Muscle layer of duodenum (tissue), 2 donors: ENCODE data around the gene FCGR2B.
"Not testable (repeated sequence)": the region's sequence is repeated elsewhere in the genome, so short reads cannot be mapped to it uniquely, and the experiment has no call there.

ENCODE experiments used
- H3K27ac ChIP-seq: one replicate; pipeline ENCODE4 v1.7.0; 2013; ENCODE audit warnings: mild to moderate bottlenecking, low read length
- H3K27me3 ChIP-seq: one replicate; pipeline ENCODE4 v1.7.0; 2013; ENCODE audit warnings: low read depth, mild to moderate bottlenecking, control low read depth, low read length
- H3K36me3 ChIP-seq, 2 donors: one replicate each; pipeline ENCODE4 v1.7.0; 2013; ENCODE audit warnings: low read length in 2 of 2, control low read depth in 1 of 2, mild to moderate bottlenecking in 1 of 2; ENCODE audit not compliant: insufficient read depth in 2 of 2, control insufficient read depth in 1 of 2
- H3K4me1 ChIP-seq, 2 donors: one replicate each; pipeline ENCODE4 v1.7.0; 2013; ENCODE audit warnings: low read length in 2 of 2, mild to moderate bottlenecking in 2 of 2, control low read depth in 1 of 2, moderate library complexity in 1 of 2; ENCODE audit not compliant: insufficient read depth in 2 of 2, control insufficient read depth in 1 of 2
- H3K4me3 ChIP-seq, 2 donors: one replicate each; pipeline ENCODE4 v1.7.0; 2013; ENCODE audit warnings: low read length in 2 of 2, low read depth in 1 of 2, mild to moderate bottlenecking in 1 of 2
- H3K9me3 ChIP-seq, 2 donors: one replicate each; pipeline ENCODE4 v1.7.0; 2013; ENCODE audit warnings: low read length in 2 of 2, control low read depth in 1 of 2, mild to moderate bottlenecking in 1 of 2; ENCODE audit not compliant: control insufficient read depth in 1 of 2
- donor health status: healthy.

The FCGR2B gene

DNA sequence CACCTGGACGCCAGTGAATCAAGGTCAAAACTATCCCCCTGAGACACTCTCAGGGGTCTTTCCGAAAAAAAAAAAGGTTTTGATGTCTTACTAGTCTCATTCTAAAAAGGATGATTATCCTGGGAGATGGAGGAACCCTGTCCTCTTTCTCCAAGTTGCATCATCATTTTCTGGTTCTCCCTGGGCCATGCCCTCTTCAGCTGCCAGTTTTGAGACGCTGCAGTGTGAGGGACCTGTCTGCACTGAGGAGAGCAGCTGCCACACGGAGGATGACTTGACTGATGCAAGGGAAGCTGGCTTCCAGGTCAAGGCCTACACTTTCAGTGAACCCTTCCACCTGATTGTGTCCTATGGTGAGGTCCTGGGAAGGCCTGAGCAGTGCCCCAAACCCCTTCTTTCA, 47.6 kb downstream of the FCGR2B start:
- H3K27me3 ChIP-seq, result no peaks in the 10 kb centered on the region
- H3K4me3 ChIP-seq, result no peak overlapping the region
- H3K9me3 ChIP-seq, result no peaks in the 10 kb centered on the region
- no peaks in the 10 kb centered on the region for H3K36me3 ChIP-seq
- no peak overlapping the region for H3K27ac ChIP-seq
- H3K4me1 ChIP-seq, result no peaks in the 10 kb centered on the region

DNA sequence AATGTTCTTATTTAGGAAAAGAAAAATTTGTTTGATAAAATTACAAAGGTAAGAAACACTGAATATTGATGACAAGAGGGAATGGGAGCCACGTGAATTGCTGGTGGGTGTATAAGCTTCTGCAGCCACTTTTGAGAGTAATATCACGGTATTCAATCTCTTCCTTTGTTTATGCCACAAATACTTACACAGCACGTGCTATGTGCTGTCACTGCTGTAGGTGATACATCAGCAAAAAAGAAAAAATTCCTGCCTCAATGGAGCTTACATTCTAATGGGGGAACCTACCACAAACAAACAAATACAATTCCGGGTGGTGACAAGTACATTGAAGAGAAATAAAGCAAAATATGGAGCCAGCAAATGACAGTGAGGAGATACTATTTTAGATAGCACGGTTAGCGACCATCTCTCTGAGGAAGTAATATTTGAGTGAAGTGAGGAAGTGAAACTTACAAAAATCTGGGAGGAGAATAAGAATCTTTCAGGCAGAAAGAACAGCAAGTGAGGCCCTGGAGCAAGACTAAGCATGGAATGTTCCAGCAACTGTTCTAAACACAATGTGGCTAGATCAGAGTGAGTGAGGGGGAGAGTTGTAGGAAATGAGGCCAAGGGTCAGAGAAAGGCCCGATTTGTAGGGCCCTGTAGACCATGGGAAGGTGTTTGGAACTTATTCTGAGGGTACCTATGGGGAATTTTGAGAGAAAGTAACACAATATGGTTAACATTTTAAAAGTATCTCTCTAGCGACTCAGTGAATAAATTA, 55.8 kb downstream of the FCGR2B start:
- no peaks in the 10 kb centered on the region for H3K36me3 ChIP-seq
- H3K27me3 ChIP-seq, result no peaks in the 10 kb centered on the region
- H3K4me1 ChIP-seq, result no peaks in the 10 kb centered on the region
- H3K27ac ChIP-seq, result no peak overlapping the region
- H3K9me3 ChIP-seq, result no peaks in the 10 kb centered on the region
- H3K4me3 ChIP-seq, result no peak overlapping the region

DNA sequence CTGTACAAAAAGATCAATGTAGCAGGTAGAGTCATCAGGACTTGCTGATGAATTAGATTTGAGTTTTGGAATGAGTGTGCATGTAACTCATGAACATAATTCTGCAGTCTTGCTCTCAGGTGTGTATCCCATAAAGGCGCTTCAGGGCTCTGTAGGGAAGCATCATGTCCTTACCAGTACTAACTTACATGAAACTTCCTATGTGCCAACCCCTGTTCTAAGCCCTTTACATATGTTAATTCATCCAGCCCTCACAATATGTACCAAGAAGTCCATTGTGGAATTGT, 56.3 kb downstream of the FCGR2B start:
- no peak overlapping the region for H3K27ac ChIP-seq
- no peaks in the 10 kb centered on the region for H3K36me3 ChIP-seq
- H3K27me3 ChIP-seq, result no peaks in the 10 kb centered on the region
- H3K9me3 ChIP-seq, result no peaks in the 10 kb centered on the region
- H3K4me1 ChIP-seq, result no peaks in the 10 kb centered on the region
- H3K4me3 ChIP-seq, result no peak overlapping the region

DNA sequence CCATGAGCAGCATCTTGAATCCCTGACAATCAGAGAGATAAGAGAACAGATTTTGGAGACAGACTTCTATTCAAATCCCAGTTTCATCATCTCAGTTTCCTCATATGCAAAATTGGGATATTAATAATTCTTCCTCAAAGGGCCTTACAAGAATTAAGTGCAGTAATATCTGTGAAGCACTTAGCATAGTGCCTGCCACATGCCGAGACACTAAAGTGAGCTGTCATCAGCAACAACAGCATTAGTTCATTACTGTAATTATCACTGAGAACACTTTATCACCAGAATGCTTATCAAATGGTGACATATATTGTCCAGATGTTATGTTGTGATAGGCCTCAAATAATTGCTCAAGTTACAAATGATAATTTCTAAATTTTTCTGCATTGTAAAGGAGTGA, 57.5 kb downstream of the FCGR2B start:
- Histone ChIP-seq H3K4me1 (peaks cover 0 to 3% of the 10 kb centered on the region in 2 donors), H3K27ac (no peak overlapping the region), H3K27me3 (no peaks in the 10 kb centered on the region), H3K9me3 (no peaks in the 10 kb centered on the region), H3K36me3 (no peaks in the 10 kb centered on the region), H3K4me3 (no peak overlapping the region)

DNA sequence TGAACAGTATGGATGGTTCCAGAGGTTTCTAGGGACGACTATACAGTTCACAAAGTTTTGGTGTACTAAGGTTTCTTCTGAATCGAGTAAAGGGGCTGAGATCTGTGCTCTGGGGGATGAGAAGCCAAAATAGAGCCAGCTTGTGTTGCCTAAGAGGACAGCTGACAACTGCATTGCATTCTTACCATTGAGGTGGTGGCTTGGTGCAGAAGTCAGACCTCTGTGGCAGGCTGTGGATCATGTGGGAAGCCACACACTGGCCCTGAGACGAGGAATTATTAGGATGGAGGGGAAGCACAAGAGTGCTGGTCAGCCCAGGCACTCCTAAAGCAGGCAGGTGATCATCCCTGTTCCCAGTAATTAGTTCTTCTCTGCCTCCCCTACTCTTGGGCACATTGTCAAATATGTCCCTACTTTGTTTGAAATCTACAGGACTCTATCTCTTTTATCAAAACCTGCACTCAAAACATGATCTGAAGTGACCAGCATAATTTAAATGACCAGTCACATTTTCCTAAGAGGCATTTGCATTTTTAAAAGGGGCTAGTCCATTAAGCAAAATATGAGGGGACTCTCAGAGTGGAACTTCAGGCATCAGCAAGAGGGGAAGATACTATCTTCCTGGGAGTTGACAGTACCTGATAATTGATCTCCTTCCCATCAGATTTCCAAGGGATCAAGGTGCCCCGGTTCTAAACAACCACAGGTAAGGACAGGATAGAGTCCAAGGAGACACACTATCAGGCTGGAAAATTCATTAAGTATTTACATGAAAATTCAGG, 58.2 kb downstream of the FCGR2B start, which contains the start of gene FCRLB:
TSS of gene FCRLB (plus strand) at position 589 of the 782 bp plus-strand sequence. CDS start 1,129 bp downstream, outside the sequence.
- Histone ChIP-seq H3K27me3 (no peaks in the 10 kb centered on the region), H3K9me3 (no peaks in the 10 kb centered on the region), H3K4me3 (no peak within 1 kb of the TSS), H3K27ac (no peak within 1 kb of the TSS), H3K4me1 (peaks cover 0 to 9% of the 10 kb centered on the region in 2 donors), H3K36me3 (no peaks in the 10 kb centered on the region)

DNA sequence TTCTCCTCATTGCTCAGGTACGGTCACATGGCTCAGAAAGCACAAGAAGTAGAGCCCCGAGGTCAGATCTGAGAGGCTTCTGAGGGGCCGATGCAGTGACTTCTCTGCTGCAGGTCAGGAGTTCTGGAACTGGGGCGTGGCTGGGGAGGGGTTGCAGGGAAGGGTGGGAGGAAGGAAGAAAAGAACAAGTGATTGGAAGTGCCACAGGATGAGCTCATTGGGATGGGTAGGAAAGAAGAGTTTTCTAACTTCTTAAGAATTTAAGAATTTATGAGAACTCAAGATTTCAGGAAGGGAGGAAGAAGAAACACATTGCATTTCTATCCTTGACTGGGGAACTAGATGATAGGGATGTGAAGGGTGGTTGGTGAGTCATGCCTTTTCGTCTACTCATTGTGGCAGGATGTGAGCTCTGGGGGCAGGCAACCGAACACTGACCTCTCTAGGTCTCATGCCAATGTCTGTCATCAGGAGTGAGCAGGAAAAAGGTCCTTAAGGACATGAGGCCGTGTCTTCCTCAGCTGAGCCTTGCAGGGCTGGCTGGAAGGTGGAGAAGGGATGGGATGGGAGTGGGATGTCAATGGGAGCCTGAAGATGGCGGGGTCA, 58.9 kb downstream of the FCGR2B start:
- H3K9me3 ChIP-seq, result no peaks in the 10 kb centered on the region
- H3K27me3 ChIP-seq, result no peaks in the 10 kb centered on the region
- peaks cover 0 to 13% of the 10 kb centered on the region in 2 donors for H3K4me1 ChIP-seq
- H3K36me3 ChIP-seq, result no peaks in the 10 kb centered on the region
- no peak overlapping the region for H3K4me3 ChIP-seq
- H3K27ac ChIP-seq, result no peak overlapping the region

DNA sequence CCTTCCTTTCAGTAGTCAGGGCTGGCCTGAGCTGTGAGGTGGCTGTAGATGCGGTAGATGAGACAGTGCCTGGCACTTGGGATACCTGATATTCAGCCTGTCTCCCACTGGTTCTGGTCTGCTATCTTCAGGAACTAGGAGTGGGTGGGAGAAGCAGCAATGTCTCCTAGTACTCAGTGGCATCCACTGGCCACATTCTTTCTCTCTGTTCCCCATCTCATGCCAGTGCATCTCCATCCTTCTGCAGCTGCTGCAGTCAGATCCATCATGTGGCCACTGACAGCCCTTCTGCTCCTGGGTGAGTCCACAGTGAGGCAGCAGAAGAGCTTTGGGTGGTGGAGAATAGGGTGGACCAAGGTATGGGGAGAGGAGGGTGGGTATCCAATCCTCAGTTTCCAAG, 59.5 kb downstream of the FCGR2B start:
- H3K4me3 ChIP-seq, result no peak overlapping the region
- H3K27me3 ChIP-seq, result no peaks in the 10 kb centered on the region

DNA sequence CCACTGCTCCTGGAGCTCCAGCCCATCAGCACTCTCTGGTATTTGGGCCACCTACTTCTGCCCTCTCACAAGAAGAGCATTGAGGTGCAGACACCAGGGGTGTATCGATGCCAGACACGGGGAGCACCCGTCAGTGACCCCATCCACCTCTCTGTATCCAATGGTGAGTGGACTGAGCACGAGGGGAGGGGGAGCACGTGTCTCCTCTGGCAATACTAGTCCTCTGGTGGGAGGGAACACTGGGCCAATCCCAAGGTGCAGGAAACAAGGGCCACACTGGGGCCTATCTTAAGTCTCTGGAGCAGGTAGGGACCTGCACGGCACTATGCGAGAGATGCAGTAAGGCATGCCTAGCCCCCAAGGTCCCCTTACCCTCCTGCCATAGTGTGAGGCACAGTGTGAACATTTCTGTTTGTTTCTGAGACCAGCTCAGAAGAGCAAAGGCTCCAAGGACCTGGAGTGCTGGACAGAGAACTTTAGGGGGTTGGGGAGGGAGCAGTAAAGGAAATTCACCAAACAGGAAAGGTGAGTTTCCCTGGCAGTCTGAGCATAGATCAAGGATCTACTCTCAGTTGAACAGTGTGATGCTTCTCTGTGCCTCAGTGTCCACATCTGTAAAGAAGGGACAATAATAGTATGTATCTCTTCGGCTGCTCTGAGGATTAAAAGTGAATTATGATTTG, 60.7 kb downstream of the FCGR2B start:
- Histone ChIP-seq H3K27me3 (no peaks in the 10 kb centered on the region), H3K4me1 (peaks cover 0 to 13% of the 10 kb centered on the region in 2 donors)

More for the DNA sequence above, 59.5 kb downstream of the FCGR2B start:
- Histone ChIP-seq H3K9me3 (no peaks in the 10 kb centered on the region), H3K4me1 (peaks cover 0 to 13% of the 10 kb centered on the region in 2 donors), H3K36me3 (no peaks in the 10 kb centered on the region), H3K27ac (no peak overlapping the region)

DNA sequence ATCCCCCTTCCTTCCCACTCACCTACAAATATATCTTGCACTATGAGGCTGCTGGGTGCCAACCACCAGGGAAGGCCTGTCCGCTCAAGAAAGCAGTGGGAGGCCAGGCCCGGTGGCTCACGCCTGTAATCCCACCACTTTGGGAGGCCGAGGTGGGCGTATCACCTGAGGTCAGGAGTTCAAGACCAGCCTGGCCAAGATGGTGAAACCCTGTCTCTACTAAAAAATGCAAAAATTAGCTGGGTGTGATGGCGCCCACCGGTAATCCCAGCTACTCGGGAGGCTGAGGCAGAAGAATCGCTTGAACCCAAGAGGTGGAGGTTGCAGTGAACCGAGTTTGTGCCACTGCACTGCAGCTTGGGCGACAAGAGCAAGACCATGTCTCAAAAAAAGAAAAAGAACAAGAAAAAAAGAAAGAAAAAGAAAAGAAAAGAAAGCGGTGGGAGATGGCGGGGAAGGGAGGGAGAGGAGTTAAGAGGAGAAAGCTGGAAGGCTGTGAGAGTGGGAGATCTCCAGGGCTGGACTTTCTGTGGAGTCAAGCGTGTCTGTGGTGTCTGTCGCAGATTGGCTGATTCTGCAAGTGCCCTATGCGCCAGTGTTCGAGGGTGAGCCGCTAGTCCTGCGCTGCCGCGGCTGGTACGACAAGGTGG, 62.4 kb downstream of the FCGR2B start:
- H3K9me3 ChIP-seq, H3K27ac ChIP-seq, H3K36me3 ChIP-seq, H3K27me3 ChIP-seq: not testable (repeated sequence)
- H3K4me1 ChIP-seq, result peaks cover 0 to 13% of the 10 kb centered on the region in 2 donors
- H3K4me3 ChIP-seq, result peak overlapping the region; percentile 80 to 96

More for the DNA sequence above, 60.7 kb downstream of the FCGR2B start:
- H3K36me3 ChIP-seq, result no peaks in the 10 kb centered on the region
- no peaks in the 10 kb centered on the region for H3K9me3 ChIP-seq
- no peak overlapping the region for H3K27ac ChIP-seq
- H3K4me3 ChIP-seq, result no peak overlapping the region

DNA sequence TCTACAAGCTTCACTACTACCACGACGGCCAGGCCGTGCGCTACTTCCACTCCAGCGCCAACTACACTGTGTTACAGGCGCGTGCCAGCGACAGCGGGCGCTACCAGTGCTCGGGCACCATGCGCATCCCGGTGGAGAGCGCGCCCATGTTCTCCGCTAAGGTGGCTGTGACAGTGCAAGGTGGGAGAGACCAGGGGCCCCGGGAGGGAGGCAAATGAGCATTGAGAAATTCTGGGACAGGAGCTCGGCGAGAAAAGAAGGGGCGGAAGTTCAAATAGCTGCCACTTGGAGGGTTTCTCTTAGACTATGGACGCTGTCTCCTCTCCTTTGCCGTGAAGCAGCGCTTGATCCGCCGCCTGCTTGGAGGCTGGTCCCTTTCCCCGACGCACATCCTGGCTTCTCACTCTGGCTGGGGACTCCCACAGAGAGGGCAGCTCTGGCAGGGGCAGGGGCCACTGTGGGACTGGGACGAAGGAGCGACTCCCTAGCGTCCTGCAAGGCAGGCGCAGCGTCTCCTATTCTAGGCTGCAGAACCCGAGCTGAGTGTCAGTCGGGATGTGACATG, 63.0 kb downstream of the FCGR2B start:
- no peaks in the 10 kb centered on the region for H3K36me3 ChIP-seq
- peak overlapping the region; percentile 80 to 96 for H3K4me3 ChIP-seq
- peaks cover 0 to 13% of the 10 kb centered on the region in 2 donors for H3K4me1 ChIP-seq
- H3K9me3 ChIP-seq, result no peaks in the 10 kb centered on the region
- H3K27me3 ChIP-seq, result no peaks in the 10 kb centered on the region
- H3K27ac ChIP-seq, result peak overlapping the region; percentile 51
